Measurements from ENCODE around the gene RPL7A. TPM values are rescaled to one million over a fixed set of nuclear protein-coding genes. Genes with fewer than 3 reads are reported as not detected.

Gene RPL7A
- total RNA-seq, 1 experiment from 2014 or later, result 2,895 TPM

DNA sequence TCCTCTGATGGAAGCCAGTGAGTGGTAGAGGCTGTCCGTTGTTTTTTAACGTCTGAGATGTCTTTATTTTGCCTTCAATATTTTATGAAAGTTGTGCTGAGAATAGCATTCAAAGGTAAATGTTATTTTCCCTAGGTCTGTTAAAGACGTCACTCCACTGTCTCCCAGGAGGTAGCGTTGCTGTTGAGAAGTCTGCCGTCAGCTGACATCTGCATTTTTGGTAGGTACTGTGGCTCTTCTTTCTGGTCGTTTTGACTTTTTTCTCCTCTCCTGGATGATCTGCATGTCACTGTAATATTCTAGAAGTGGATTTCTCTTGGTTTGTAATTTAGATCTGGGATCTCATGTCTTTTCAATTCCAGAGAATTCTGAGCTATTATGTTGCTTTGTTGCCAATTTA lies 38.4 kb upstream of the RPL7A start:
- Histone ChIP-seq H3K79me1 (ENCODE audit: insufficient read depth, low read depth, low read length, poor library complexity, severe bottlenecking) (no peaks in the 10 kb centered on the region), H3K27me3 (ENCODE audit: insufficient read depth, low read length) (no peaks in the 10 kb centered on the region), H4K91ac (ENCODE audit: insufficient read length, low read depth, low read length) (no peak overlapping the region), H3K4ac (ENCODE audit: low read depth, low read length) (no peak overlapping the region), H2BK5ac (ENCODE audit: insufficient read length, low read length) (no peak overlapping the region), H2AFZ (ENCODE audit: low read length) (no peak overlapping the region), H2BK12ac (ENCODE audit: insufficient read length, low read depth, low read length) (no peak overlapping the region), H3K9me3 (ENCODE audit: control insufficient read depth, low read depth, low read length) (no peaks in the 10 kb centered on the region), H4K20me1 (ENCODE audit: control insufficient read depth, insufficient read depth, insufficient read length) (no peaks in the 10 kb centered on the region), H2BK120ac (ENCODE audit: low read depth, low read length, poor library complexity, severe bottlenecking) (no peak overlapping the region), H3K56ac (ENCODE audit: insufficient read length, low read depth, low read length) (no peak overlapping the region), H3K23ac (ENCODE audit: insufficient read length, low read depth, low read length) (no peak overlapping the region), H2BK15ac (ENCODE audit: low read depth, low read length) (no peak overlapping the region), H3K79me2 (ENCODE audit: insufficient read depth, low read length) (no peaks in the 10 kb centered on the region), H3K14ac (ENCODE audit: insufficient read depth, low read length) (no peak overlapping the region), H2BK20ac (ENCODE audit: low read depth, low read length, poor library complexity, severe bottlenecking) (no peak overlapping the region), H3T11ph (ENCODE audit: low read length) (no peak overlapping the region), H4K8ac (replicated peaks; ENCODE audit: insufficient read length, low read depth, low read length) (no peak overlapping the region), H2AK5ac (ENCODE audit: insufficient read length, low read length) (no peak overlapping the region), H3K9ac (ENCODE audit: extremely low read depth, insufficient read length, low read length) (no peak overlapping the region), H3K18ac (ENCODE audit: insufficient read length, low read depth, low read length) (no peak overlapping the region), H3K23me2 (ENCODE audit: insufficient read length, low read depth, low read length, poor library complexity, severe bottlenecking) (no peaks in the 10 kb centered on the region), H3K27ac (ENCODE audit: insufficient read length, low read depth, low read length) (no peak overlapping the region), H3K4me1 (ENCODE audit: insufficient read depth, low read length) (no peaks in the 10 kb centered on the region), H3K4me2 (ENCODE audit: insufficient read depth, insufficient read length, low read length) (no peak overlapping the region), H4K5ac (ENCODE audit: insufficient read length, low read depth, low read length) (no peak overlapping the region)
- no peak overlapping the region for H3K4me3 Mint-ChIP-seq
- no peaks in the 10 kb centered on the region for H3K4me1 Mint-ChIP-seq
- H3K27me3 Mint-ChIP-seq (ENCODE audit: low read depth), result peaks cover 38% of the 10 kb centered on the region
- TF ChIP-seq, protein P1, sequence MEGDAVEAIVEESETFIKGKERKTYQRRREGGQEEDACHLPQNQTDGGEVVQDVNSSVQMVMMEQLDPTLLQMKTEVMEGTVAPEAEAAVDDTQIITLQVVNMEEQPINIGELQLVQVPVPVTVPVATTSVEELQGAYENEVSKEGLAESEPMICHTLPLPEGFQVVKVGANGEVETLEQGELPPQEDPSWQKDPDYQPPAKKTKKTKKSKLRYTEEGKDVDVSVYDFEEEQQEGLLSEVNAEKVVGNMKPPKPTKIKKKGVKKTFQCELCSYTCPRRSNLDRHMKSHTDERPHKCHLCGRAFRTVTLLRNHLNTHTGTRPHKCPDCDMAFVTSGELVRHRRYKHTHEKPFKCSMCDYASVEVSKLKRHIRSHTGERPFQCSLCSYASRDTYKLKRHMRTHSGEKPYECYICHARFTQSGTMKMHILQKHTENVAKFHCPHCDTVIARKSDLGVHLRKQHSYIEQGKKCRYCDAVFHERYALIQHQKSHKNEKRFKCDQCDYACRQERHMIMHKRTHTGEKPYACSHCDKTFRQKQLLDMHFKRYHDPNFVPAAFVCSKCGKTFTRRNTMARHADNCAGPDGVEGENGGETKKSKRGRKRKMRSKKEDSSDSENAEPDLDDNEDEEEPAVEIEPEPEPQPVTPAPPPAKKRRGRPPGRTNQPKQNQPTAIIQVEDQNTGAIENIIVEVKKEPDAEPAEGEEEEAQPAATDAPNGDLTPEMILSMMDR (conservative IDR thresholded peaks at IDR 0.05), result no peak
- DNase-seq, result no peak
- H3K27ac Mint-ChIP-seq, result no peak overlapping the region; a peak in 1 of 7 replicates
- peaks cover 9 to 10% (median 9%) of the 10 kb centered on the region in 3 experiments; a peak in 6 of 7 replicates for H3K36me3 Mint-ChIP-seq (ENCODE audit: insufficient read depth in 1 of 3, low read depth in 3 of 3)
- H3K9me3 Mint-ChIP-seq, result peaks cover 10 to 12% of the 10 kb centered on the region in 2 experiments
- WGBS (ENCODE audit: extremely low coverage, insufficient read length, low lambda C conversion rate), result no CpG with 5 or more reads among the region's 6 CpGs
